Activated T-cell treated with anti-CD3 and anti-CD28 coated beads, Interleukin-2, amount 50 U/mL, for 72 hours (primary cell): ENCODE data around the gene AMPD1. TPM values are rescaled to one million over a fixed set of nuclear protein-coding genes. Genes with fewer than 3 reads are reported as not detected.

ENCODE experiments used
- ATAC-seq, 2 donors: fragments of 150-1000 bp; cut with Tn5 transposase; replicated peaks in 1 of 2; 2 replicates each; pipeline ENCODE4 v1.10.0; 2021; ENCODE audit warnings: moderate library complexity in 2 of 2, mild to moderate bottlenecking in 1 of 2
- DNase-seq, 2 donors: peaks; one replicate each; pipeline ENCODE4 v3.0.0; 2021 to 2022; ENCODE audit warnings: mixed read lengths in 1 of 2
- H3K27ac Mint-ChIP-seq: one replicate; pipeline ENCODE4 v1.8.0; 2022; ENCODE audit warnings: mild to moderate bottlenecking, moderate library complexity, mixed read lengths
- H3K27me3 Mint-ChIP-seq: one replicate; pipeline ENCODE4 v1.8.0; 2022; ENCODE audit warnings: low read depth, mixed read lengths
- H3K36me3 Mint-ChIP-seq, 2 donors: one replicate each; pipeline ENCODE4 v1.8.0; 2022; ENCODE audit warnings: mixed read lengths in 2 of 2, mild to moderate bottlenecking in 1 of 2; ENCODE audit not compliant: insufficient read depth in 2 of 2
- H3K4me1 Mint-ChIP-seq: one replicate; pipeline ENCODE4 v1.8.0; 2022; ENCODE audit warnings: low read depth, mixed read lengths
- H3K4me3 Mint-ChIP-seq, 2 donors: one replicate each; pipeline ENCODE4 v1.8.0; 2022; ENCODE audit warnings: mild to moderate bottlenecking in 2 of 2, mixed read lengths in 2 of 2, moderate library complexity in 2 of 2
- H3K9me3 Mint-ChIP-seq, 2 donors: one replicate each; pipeline ENCODE4 v1.8.0; 2022; ENCODE audit warnings: mixed read lengths in 2 of 2
- total RNA-seq, 2 donors: library from RNA; stranded (reverse); gene quantifications; one replicate each; pipeline ENCODE4 v1.2.3, GENCODE V29; 2022

Gene AMPD1
- total RNA-seq, 2 donors from 2014 or later: 0.17 TPM; not detected in 1

GRCh38 chr1:114660238-114660637 lies 35.1 kb downstream of the AMPD1 start:
- no peak overlapping the region for H3K27ac Mint-ChIP-seq
- H3K9me3 Mint-ChIP-seq: no peaks in the 10 kb centered on the region
- no peak for ATAC-seq

GRCh38 chr1:114651893-114652292 lies 43.5 kb downstream of the AMPD1 start:
- H3K4me1 Mint-ChIP-seq: no peaks in the 10 kb centered on the region
- no peaks in the 10 kb centered on the region for H3K36me3 Mint-ChIP-seq
- no peak overlapping the region for H3K27ac Mint-ChIP-seq
- no peaks in the 10 kb centered on the region for H3K27me3 Mint-ChIP-seq
- DNase-seq (no peak), ATAC-seq (no peak)
- no peaks in the 10 kb centered on the region for H3K9me3 Mint-ChIP-seq
- H3K4me3 Mint-ChIP-seq: no peak overlapping the region

More at GRCh38 chr1:114660238-114660637, 35.1 kb downstream of the AMPD1 start:
- no peak overlapping the region for H3K4me3 Mint-ChIP-seq
- H3K36me3 Mint-ChIP-seq: no peaks in the 10 kb centered on the region
- H3K27me3 Mint-ChIP-seq: peaks cover 11% of the 10 kb centered on the region
- DNase-seq: no peak
- H3K4me1 Mint-ChIP-seq: no peaks in the 10 kb centered on the region

GRCh38 chr1:114648503-114648902 lies 46.8 kb downstream of the AMPD1 start:
- ATAC-seq: no peak
- H3K4me3 Mint-ChIP-seq: no peak overlapping the region
- H3K27ac Mint-ChIP-seq: no peak overlapping the region
- H3K4me1 Mint-ChIP-seq: no peaks in the 10 kb centered on the region
- H3K9me3 Mint-ChIP-seq: no peaks in the 10 kb centered on the region
- no peaks in the 10 kb centered on the region for H3K27me3 Mint-ChIP-seq
- DNase-seq: no peak
- no peaks in the 10 kb centered on the region for H3K36me3 Mint-ChIP-seq

GRCh38 chr1:114641377-114641776 lies 54.0 kb downstream of the AMPD1 start:
- Mint-ChIP-seq H3K27me3 (peaks cover 6% of the 10 kb centered on the region), H3K4me3 (no peak overlapping the region), H3K36me3 (no peaks in the 10 kb centered on the region), H3K27ac (no peak overlapping the region), H3K4me1 (no peaks in the 10 kb centered on the region), H3K9me3 (no peaks in the 10 kb centered on the region)
- ATAC-seq (no peak), DNase-seq (no peak)

- no peaks in the 10 kb centered on the region for H3K9me3 Mint-ChIP-seq
- peaks cover 6% of the 10 kb centered on the region for H3K27me3 Mint-ChIP-seq
- H3K36me3 Mint-ChIP-seq: no peaks in the 10 kb centered on the region
- H3K27ac Mint-ChIP-seq: no peak overlapping the region
- DNase-seq: no peak
- H3K4me1 Mint-ChIP-seq: no peaks in the 10 kb centered on the region
- no peak for ATAC-seq
- H3K4me3 Mint-ChIP-seq: no peak overlapping the region
Observed at GRCh38 chr1:114638910-114639309, 56.4 kb downstream of the AMPD1 start.

GRCh38 chr1:114632427-114632826 lies 62.9 kb downstream of the AMPD1 start:
- ATAC-seq (no peak), DNase-seq (no peak)
- no peak overlapping the region for H3K27ac Mint-ChIP-seq
- peaks cover 3 to 6% of the 10 kb centered on the region in 2 donors for H3K36me3 Mint-ChIP-seq
- peaks cover 8% of the 10 kb centered on the region for H3K27me3 Mint-ChIP-seq
- no peaks in the 10 kb centered on the region for H3K4me1 Mint-ChIP-seq
- H3K9me3 Mint-ChIP-seq: no peaks in the 10 kb centered on the region
- H3K4me3 Mint-ChIP-seq: no peak overlapping the region

- Mint-ChIP-seq H3K27me3 (peaks cover 8% of the 10 kb centered on the region), H3K9me3 (no peaks in the 10 kb centered on the region), H3K27ac (no peak overlapping the region), H3K4me3 (no peak overlapping the region), H3K4me1 (no peaks in the 10 kb centered on the region), H3K36me3 (peaks cover 3 to 6% of the 10 kb centered on the region in 2 donors)
- DNase-seq: no peak
- ATAC-seq: no peak
Observed at GRCh38 chr1:114627107-114627506, 68.2 kb downstream of the AMPD1 start.

- Mint-ChIP-seq H3K9me3 (no peaks in the 10 kb centered on the region), H3K27me3 (peaks cover 8% of the 10 kb centered on the region), H3K4me3 (no peak overlapping the region), H3K27ac (no peak overlapping the region), H3K4me1 (no peaks in the 10 kb centered on the region), H3K36me3 (no peaks in the 10 kb centered on the region)
- DNase-seq (no peak), ATAC-seq (no peak)
Observed at GRCh38 chr1:114623364-114623763, 72.0 kb downstream of the AMPD1 start.

Other genes with a start within 250 kb of the AMPD1 start
- 10 to 100 TPM; 34.1 to 42.4 TPM for gene TRIM33, start 184.3 kb downstream of the AMPD1 start, total RNA-seq
- gene BCAS2, start 113.9 kb downstream of the AMPD1 start, total RNA-seq: 10 to 100 TPM; 27.5 to 30.4 TPM
- gene DENND2C, start 25.5 kb downstream of the AMPD1 start, total RNA-seq: 1 to 10 TPM in 1 of 2 donors, under 1 TPM in 1; 0.88 to 2.2 TPM
- gene NRAS, start 21.2 kb upstream of the AMPD1 start, total RNA-seq: 10 to 100 TPM; 63.8 to 73.6 TPM
- gene CSDE1, start 62.4 kb upstream of the AMPD1 start, total RNA-seq: 100 to 1,000 TPM; 478 to 479 TPM
- gene SIKE1, start 85.1 kb upstream of the AMPD1 start, total RNA-seq: 10 to 100 TPM; 55.7 to 64.7 TPM
- not detected for gene SYCP1, start 159.3 kb upstream of the AMPD1 start, total RNA-seq